AG04450 (cell line): ENCODE data around the gene FAM151A. TPM values are rescaled to one million over a fixed set of nuclear protein-coding genes. Genes with fewer than 3 reads are reported as not detected.

Experiments
- CTCF ChIA-PET: fragments of 300-600, 350-600 bp; formaldehyde crosslinking; extraction: SDS; loops from one replicate; lab custom pipeline; 2022; ENCODE audit warnings: antibody characterized with exemption, inconsistent platforms; lab: Charles Lee
- POLR2A ChIA-PET: fragments of 350-600 bp; formaldehyde crosslinking; extraction: SDS; loops from one replicate; lab custom pipeline; 2021; ENCODE audit warnings: antibody characterized with exemption, inconsistent platforms; lab: Yijun Ruan, JAX
- DNase-seq: peaks from one replicate; pipeline ENCODE4 v3.0.0-alpha.2; 2011; ENCODE audit warnings: low read depth, low spot score
- H3K27ac ChIP-seq: one replicate; pipeline ENCODE4 v1.5.1; 2012; ENCODE audit warnings: low read depth, low read length, control low read depth
- H3K27me3 ChIP-seq: one replicate; pipeline ENCODE4 v1.6.0; 2012; ENCODE audit warnings: low read length; ENCODE audit not compliant: control insufficient read depth, insufficient read depth
- H3K4me3 ChIP-seq: 2 replicates; pipeline ENCODE4 v1.5.1; 2011; ENCODE audit warnings: mild to moderate bottlenecking, low read depth, low read length, control low read depth
- H3K9me3 ChIP-seq: 2 replicates; pipeline ENCODE4 v1.5.1; 2012; ENCODE audit warnings: low read length; ENCODE audit not compliant: control insufficient read depth, insufficient read depth
- polyA plus RNA-seq: library from polyadenylated mRNA; depleted of rRNA; stranded (reverse); fragments of >200 nt; gene quantifications from 2 replicates; pipeline ENCODE4 v1.2.3, GENCODE V29; 2011; rRNA removed
- TF ChIP-seq, protein P1 (sequence below): IDR thresholded peaks from 2 replicates; pipeline ENCODE4 v1.5.1; 2011; ENCODE audit warnings: low read depth, low read length, control low read depth, inconsistent platforms

Gene FAM151A
- polyA plus RNA-seq, 1 experiment = not detected

DNA sequence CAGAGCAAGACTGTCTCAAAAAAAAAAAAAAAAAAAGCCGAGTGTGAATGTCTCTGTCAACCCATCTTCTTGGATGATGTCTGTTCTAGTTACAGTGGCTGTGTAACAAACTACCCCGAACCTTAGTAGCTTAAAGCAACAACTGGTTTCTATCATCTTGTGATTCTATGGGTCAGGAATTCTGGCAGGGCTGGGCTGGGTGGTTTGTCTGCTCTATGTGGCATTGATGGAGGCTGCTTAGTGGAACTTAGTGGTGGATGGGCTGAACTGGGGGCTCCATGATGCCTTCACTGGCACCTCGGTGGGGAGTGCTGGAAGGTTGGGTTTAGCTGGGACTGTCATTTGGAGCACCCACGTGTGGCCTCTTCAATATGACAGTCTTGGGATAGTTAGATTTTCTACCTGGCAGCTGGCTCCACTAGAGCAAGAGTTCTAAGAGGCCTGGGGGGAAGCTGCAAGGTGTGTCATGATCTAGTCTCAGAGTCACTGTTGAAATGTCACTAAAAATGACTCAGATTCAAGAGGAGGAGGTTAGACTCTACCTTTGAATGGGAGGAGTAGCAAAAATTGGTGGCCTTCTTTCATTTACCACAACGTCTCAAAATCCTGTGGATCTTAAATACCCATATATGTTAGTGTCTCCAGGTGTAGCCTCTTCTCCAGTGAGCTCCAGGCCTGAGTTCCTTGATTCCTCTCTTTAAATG, 56.7 kb downstream of the FAM151A start:
- Histone ChIP-seq H3K4me3 (no peak overlapping the region), H3K27ac (no peak overlapping the region), H3K27me3 (peaks cover 4% of the 10 kb centered on the region), H3K9me3 (no peaks in the 10 kb centered on the region)
- ChIA-PET POLR2A (no interaction called here), CTCF (interaction anchor here (1.1 kb wide), 1 partner anchor 19 kb away, joined by 3 read pairs; the partner anchor contains the start of gene ACOT11)
- no peak for DNase-seq
- TF ChIP-seq, protein P1, sequence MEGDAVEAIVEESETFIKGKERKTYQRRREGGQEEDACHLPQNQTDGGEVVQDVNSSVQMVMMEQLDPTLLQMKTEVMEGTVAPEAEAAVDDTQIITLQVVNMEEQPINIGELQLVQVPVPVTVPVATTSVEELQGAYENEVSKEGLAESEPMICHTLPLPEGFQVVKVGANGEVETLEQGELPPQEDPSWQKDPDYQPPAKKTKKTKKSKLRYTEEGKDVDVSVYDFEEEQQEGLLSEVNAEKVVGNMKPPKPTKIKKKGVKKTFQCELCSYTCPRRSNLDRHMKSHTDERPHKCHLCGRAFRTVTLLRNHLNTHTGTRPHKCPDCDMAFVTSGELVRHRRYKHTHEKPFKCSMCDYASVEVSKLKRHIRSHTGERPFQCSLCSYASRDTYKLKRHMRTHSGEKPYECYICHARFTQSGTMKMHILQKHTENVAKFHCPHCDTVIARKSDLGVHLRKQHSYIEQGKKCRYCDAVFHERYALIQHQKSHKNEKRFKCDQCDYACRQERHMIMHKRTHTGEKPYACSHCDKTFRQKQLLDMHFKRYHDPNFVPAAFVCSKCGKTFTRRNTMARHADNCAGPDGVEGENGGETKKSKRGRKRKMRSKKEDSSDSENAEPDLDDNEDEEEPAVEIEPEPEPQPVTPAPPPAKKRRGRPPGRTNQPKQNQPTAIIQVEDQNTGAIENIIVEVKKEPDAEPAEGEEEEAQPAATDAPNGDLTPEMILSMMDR = no peak

DNA sequence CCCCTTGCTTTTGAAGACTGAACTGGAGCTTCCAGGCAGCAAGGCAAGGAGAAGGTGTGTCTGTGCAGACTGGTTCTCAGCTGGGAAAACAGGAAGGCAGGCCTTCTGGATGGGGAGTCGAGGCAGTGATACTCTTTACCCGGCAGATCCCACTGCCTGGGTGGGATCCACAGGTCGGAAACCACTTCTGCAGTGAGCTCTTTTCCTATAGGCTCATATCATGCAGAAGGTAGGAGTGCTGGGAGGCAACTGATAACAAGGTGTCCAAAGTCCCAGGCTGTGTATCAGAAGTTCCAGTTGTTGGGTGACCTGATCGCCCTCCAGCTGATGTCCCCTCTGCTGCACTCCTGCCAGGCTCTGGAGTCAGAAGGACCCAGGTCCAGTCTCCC, 58.2 kb downstream of the FAM151A start:
- CTCF ChIA-PET = no interaction called here
- no peaks in the 10 kb centered on the region for H3K9me3 ChIP-seq
- POLR2A ChIA-PET = no interaction called here
- no peak for DNase-seq
- no peak overlapping the region for H3K4me3 ChIP-seq
- H3K27ac ChIP-seq = no peak overlapping the region
- TF ChIP-seq, protein P1 = no peak
- H3K27me3 ChIP-seq = peaks cover 4% of the 10 kb centered on the region

GRCh38 chr1:54564312-54565112, 58.8 kb downstream of the FAM151A start:
- DNase-seq = no peak
- POLR2A ChIA-PET = no interaction called here
- TF ChIP-seq, protein P1 = no peak
- peaks cover 4% of the 10 kb centered on the region for H3K27me3 ChIP-seq
- no peaks in the 10 kb centered on the region for H3K9me3 ChIP-seq
- H3K4me3 ChIP-seq = no peak overlapping the region
- no peak overlapping the region for H3K27ac ChIP-seq
- CTCF ChIA-PET = interaction anchor here (1.2 kb wide), 1 partner anchor 16 kb away, joined by 3 read pairs; the partner anchor contains the start of gene ACOT11

GRCh38 chr1:54559771-54560231, 63.5 kb downstream of the FAM151A start:
- TF ChIP-seq, protein P1 = no peak
- Histone ChIP-seq H3K27ac (no peak overlapping the region), H3K27me3 (no peaks in the 10 kb centered on the region), H3K4me3 (no peak overlapping the region), H3K9me3 (no peaks in the 10 kb centered on the region)
- ChIA-PET POLR2A (no interaction called here), CTCF (no interaction called here)
- DNase-seq = no peak

Other genes starting within 250 kb of the FAM151A start
- 33.8 and 34.3 TPM in 2 replicates for gene SSBP3, start 217.1 kb downstream of the FAM151A start, polyA plus RNA-seq
- 0.68 and 1.2 TPM in 2 replicates for gene ACOT11, start 75.3 kb downstream of the FAM151A start, polyA plus RNA-seq
- 0.05 TPM in 1 of 2 replicates, not detected in the other for gene MROH7, start 18.3 kb upstream of the FAM151A start, polyA plus RNA-seq
- 22.5 and 22.7 TPM in 2 replicates for gene TTC4, start 92.3 kb upstream of the FAM151A start, polyA plus RNA-seq
- gene PARS2, start 141.0 kb upstream of the FAM151A start, polyA plus RNA-seq = 4.2 and 4.7 TPM in 2 replicates
- gene TTC22, start 177.8 kb upstream of the FAM151A start, polyA plus RNA-seq = not detected in 2 replicates